Epidermal melanocyte (primary cell): ENCODE measurements around the gene MOG.

Experiments
- DNase-seq: peaks from one replicate; pipeline ENCODE4 v3.0.0; 2011; ENCODE audit warnings: low spot score; ENCODE audit not compliant: insufficient read length

Gene MOG

GRCh38 chr6:29675561-29675960, 18.7 kb downstream of the MOG start:
- DNase-seq, result no peak

- DNase-seq, result no peak
These were observed 20.2 kb downstream of the MOG start for GRCh38 chr6:29676981-29677601.

- DNase-seq, result no peak
These were observed 21.2 kb downstream of the MOG start for GRCh38 chr6:29678114-29678513.

GRCh38 chr6:29679962-29680361, 23.1 kb downstream of the MOG start:
- DNase-seq, result no peak

GRCh38 chr6:29680416-29680815, 23.5 kb downstream of the MOG start:
- no peak for DNase-seq

- DNase-seq, result no peak
These were observed 24.0 kb downstream of the MOG start, which contains the start of gene ZFP57 for GRCh38 chr6:29680904-29681303. Gene ZFP57, minus strand, starts transcription at chr6:29681152. Its CDS starts 4,149 bp downstream, at chr6:29677003.

- DNase-seq, result no peak
These were observed 24.9 kb downstream of the MOG start for GRCh38 chr6:29681811-29682210.

GRCh38 chr6:29685718-29686326, 28.9 kb downstream of the MOG start:
- DNase-seq, result no peak

- DNase-seq, result no peak
These were observed 37.7 kb downstream of the MOG start for GRCh38 chr6:29694637-29695036.

- DNase-seq, result no peak
These were observed 39.5 kb downstream of the MOG start for GRCh38 chr6:29696147-29697125.

GRCh38 chr6:29702519-29703103, 45.7 kb downstream of the MOG start:
- no peak for DNase-seq

- DNase-seq, result peak; percentile 58
These were observed 48.7 kb downstream of the MOG start for GRCh38 chr6:29705389-29706231.

GRCh38 chr6:29708432-29709179, 51.7 kb downstream of the MOG start:
- DNase-seq, result no peak

- no peak for DNase-seq
These were observed 52.3 kb downstream of the MOG start for GRCh38 chr6:29709188-29709587.

GRCh38 chr6:29710281-29710941, 53.5 kb downstream of the MOG start:
- no peak for DNase-seq

GRCh38 chr6:29720863-29721262, 64.0 kb downstream of the MOG start:
- no peak for DNase-seq
